Naive thymus-derived CD8-positive, alpha-beta T cell (primary cell): ENCODE measurements around the gene RNF114. TPM values are rescaled to one million over a fixed set of nuclear protein-coding genes. Genes with fewer than 3 reads are reported as not detected.
A peak's percentile ranks its signal among the peaks of the same experiment; 100 is the strongest.
"Not testable (repeated sequence)": the region's sequence is repeated elsewhere in the genome, so short reads cannot be mapped to it uniquely, and the experiment has no call there.

Experiments
- ATAC-seq, 2 donors: fragments of 150-1000 bp; cut with Tn5 transposase in 1 of 2; sonication (Bioruptor Pico), chemical (Tn5 transposase) in 1 of 2; 1 replicate in 1 of 2; 2 replicates in 1 of 2; pipeline ENCODE4 v1.10.0; 2021; ENCODE audit warnings: mild to moderate bottlenecking in 2 of 2, moderate library complexity in 2 of 2
- POLR2A ChIA-PET: fragments of 350-600 bp; sonication (Branson Sonifier 250); formaldehyde crosslinking; loops from one replicate; lab custom pipeline; 2021; ENCODE audit warnings: antibody characterized with exemption; lab: Charles Lee
- DNase-seq, 10 donors: peaks; one replicate each; pipeline versions ENCODE4 v3.0.0 to v3.0.0-alpha.2; 2020 to 2022
- H3K27ac Mint-ChIP-seq, 10 donors: one replicate each; pipeline ENCODE4 v1.8.0; 2020 to 2022; ENCODE audit warnings: mild to moderate bottlenecking in 10 of 10, mixed read lengths in 10 of 10, moderate library complexity in 4 of 10, inconsistent platforms in 1 of 10
- H3K27me3 Mint-ChIP-seq, 5 donors: one replicate each; pipeline ENCODE4 v1.8.0; 2021 to 2022; ENCODE audit warnings: mixed read lengths in 5 of 5
- H3K36me3 Mint-ChIP-seq, 3 donors: one replicate each; pipeline ENCODE4 v1.8.0; 2020 to 2022; ENCODE audit warnings: mixed read lengths in 3 of 3, mild to moderate bottlenecking in 2 of 3, inconsistent platforms in 1 of 3
- H3K4me1 Mint-ChIP-seq, 4 donors: one replicate each; pipeline ENCODE4 v1.8.0; 2021 to 2022; ENCODE audit warnings: mixed read lengths in 4 of 4
- H3K4me3 Mint-ChIP-seq, 10 donors: one replicate each; pipeline ENCODE4 v1.8.0; 2020 to 2022; ENCODE audit warnings: mild to moderate bottlenecking in 10 of 10, mixed read lengths in 10 of 10, moderate library complexity in 6 of 10, inconsistent platforms in 1 of 10
- H3K9me3 Mint-ChIP-seq, 9 donors: one replicate each; pipeline ENCODE4 v1.8.0; 2020 to 2022; ENCODE audit warnings: mixed read lengths in 9 of 9, mild to moderate bottlenecking in 3 of 9, inconsistent platforms in 1 of 9, moderate library complexity in 1 of 9
- polyA plus RNA-seq, 3 donors: library from polyadenylated mRNA; unstranded; fragments of 300-500 nt; fragmentation: Illumina TruSeq; gene quantifications; one replicate each; pipeline ENCODE4 v1.2.3, GENCODE V29; 2021
- total RNA-seq, 8 experiments: library from RNA in 2 of 8; stranded (reverse) in 2 of 8; gene quantifications; one replicate each; pipeline ENCODE4 v1.2.3 and lab custom pipeline; 2021 to 2026

RNF114 gene
- total and polyA plus RNA-seq, 5 experiments from 2014 or later: 104 to 133 (median 123) TPM

DNA sequence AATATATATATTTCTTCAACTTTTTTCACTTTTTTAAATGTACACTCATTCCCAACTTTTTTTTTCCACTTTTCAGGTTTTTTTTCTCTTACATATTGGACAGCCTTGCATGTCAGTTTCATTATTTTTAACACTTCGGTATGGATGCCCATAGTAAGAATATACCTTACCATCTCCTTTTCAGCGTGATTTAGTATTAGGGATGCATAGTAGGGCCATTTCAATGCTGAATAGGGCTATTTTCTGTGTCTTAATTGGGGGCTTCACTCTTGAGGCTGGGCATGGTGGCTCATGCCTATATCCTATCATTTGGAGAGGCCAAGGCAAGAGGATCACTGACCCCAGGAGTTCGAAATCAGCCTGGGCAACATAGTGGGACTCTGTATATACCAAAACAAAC, 6.7 kb downstream of the RNF114 start:
- no peaks in the 10 kb centered on the region for H3K9me3 Mint-ChIP-seq
- ATAC-seq (no peak), DNase-seq (no peak)
- H3K36me3 Mint-ChIP-seq: peaks cover 0 to 82% (median 16%) of the 10 kb centered on the region in 3 donors
- POLR2A ChIA-PET: no interaction called here
- peak overlapping the region in 1 of 10 donors; percentile 29 for H3K4me3 Mint-ChIP-seq
- H3K27me3 Mint-ChIP-seq: no peaks in the 10 kb centered on the region
- H3K4me1 Mint-ChIP-seq: peaks cover 25 to 59% (median 46%) of the 10 kb centered on the region in 4 donors
- H3K27ac Mint-ChIP-seq: peak overlapping the region in 2 of 10 donors; percentile 9 to 30

DNA sequence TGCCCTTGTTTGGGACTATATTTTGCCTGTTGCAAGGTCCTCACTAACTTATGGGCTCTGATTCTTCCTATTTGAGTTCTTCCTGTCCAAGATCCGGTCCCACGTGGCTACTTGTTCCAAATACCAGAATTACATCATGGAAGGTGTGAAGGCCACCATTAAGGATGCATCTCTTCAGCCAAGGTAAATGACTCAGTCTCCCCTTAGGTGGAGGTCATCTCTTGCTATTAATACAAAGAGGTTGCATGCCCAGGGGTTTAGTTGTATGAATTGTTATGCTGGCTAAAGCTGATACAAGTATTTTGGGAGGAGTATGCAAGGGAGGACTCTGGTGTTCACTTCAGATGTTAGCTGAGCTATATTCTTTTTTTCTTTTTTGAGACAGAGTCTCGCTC, 9.1 kb downstream of the RNF114 start:
- Mint-ChIP-seq H3K4me1 (peaks cover 14 to 44% (median 24%) of the 10 kb centered on the region in 4 donors), H3K27me3 (no peaks in the 10 kb centered on the region), H3K27ac (peak overlapping the region in 3 of 10 donors; percentile 13 to 56 (median 43)), H3K9me3 (no peaks in the 10 kb centered on the region), H3K36me3 (peaks cover 0 to 93% (median 18%) of the 10 kb centered on the region in 3 donors), H3K4me3 (no peak overlapping the region)
- no peak for ATAC-seq
- no peak for DNase-seq
- POLR2A ChIA-PET: no interaction called here

GRCh38 chr20:49945701-49946477, 9.7 kb downstream of the RNF114 start:
- no peak for ATAC-seq
- H3K36me3 Mint-ChIP-seq: peaks cover 0 to 96% (median 22%) of the 10 kb centered on the region in 3 donors
- POLR2A ChIA-PET: interaction anchor here (1.1 kb wide), 1 partner anchor 9 kb away, joined by 3 read pairs; no protein-coding TSS in a partner anchor

DNA sequence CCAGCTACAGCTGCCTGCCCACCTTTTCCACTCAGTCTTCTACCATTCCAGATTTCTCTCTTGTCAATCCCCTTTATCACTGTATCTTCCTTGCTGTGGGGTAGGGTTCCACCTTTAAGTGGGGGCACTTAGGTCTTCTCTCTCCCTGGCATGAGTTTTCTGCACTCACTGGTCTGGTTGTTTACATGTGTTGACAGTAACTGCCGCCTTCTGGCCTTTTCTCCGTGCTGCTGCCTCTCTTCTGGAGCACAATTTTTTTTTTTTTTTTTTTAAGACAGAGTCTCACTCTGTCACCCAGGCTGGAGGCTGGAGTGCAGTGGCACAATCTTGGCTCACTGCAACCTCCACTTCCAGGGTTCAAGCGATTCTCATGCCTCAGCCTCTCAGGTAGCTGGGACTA, 12.0 kb downstream of the RNF114 start:
- Mint-ChIP-seq H3K4me1 (peaks cover 1 to 23% (median 11%) of the 10 kb centered on the region in 4 donors), H3K27me3 (no peaks in the 10 kb centered on the region), H3K4me3 (no peak overlapping the region), H3K9me3 (no peaks in the 10 kb centered on the region), H3K27ac (peak overlapping the region in 4 of 10 donors; percentile 28 to 67 (median 45)), H3K36me3 (peaks cover 7 to 96% (median 20%) of the 10 kb centered on the region in 3 donors)
- DNase-seq: no peak
- no peak for ATAC-seq
- POLR2A ChIA-PET: no interaction called here

More at GRCh38 chr20:49945701-49946477, 9.7 kb downstream of the RNF114 start:
- no peak for DNase-seq
- Mint-ChIP-seq H3K9me3 (no peaks in the 10 kb centered on the region), H3K27ac (no peak overlapping the region), H3K27me3 (no peaks in the 10 kb centered on the region), H3K4me1 (peaks cover 13 to 39% (median 22%) of the 10 kb centered on the region in 4 donors), H3K4me3 (no peak overlapping the region)

GRCh38 chr20:49948809-49949507, 12.8 kb downstream of the RNF114 start:
- no peaks in the 10 kb centered on the region for H3K9me3 Mint-ChIP-seq
- H3K4me3 Mint-ChIP-seq: no peak overlapping the region
- H3K36me3 Mint-ChIP-seq: peaks cover 7 to 94% (median 20%) of the 10 kb centered on the region in 3 donors
- ATAC-seq: no peak
- no peaks in the 10 kb centered on the region for H3K27me3 Mint-ChIP-seq
- H3K4me1 Mint-ChIP-seq: peaks cover 0 to 21% (median 9%) of the 10 kb centered on the region in 4 donors
- H3K27ac Mint-ChIP-seq: peak overlapping the region in 4 of 10 donors; percentile 13 to 62 (median 32)
- no peak for DNase-seq
- POLR2A ChIA-PET: no interaction called here

- Mint-ChIP-seq H3K9me3 (no peaks in the 10 kb centered on the region), H3K4me3 (no peak overlapping the region), H3K27ac (no peak overlapping the region), H3K4me1 (peaks cover 0 to 9% (median 7%) of the 10 kb centered on the region in 4 donors), H3K27me3 (no peaks in the 10 kb centered on the region), H3K36me3 (peaks cover 7 to 85% (median 17%) of the 10 kb centered on the region in 3 donors)
- ATAC-seq (no peak), DNase-seq (no peak)
- POLR2A ChIA-PET: no interaction called here
These were observed 15.0 kb downstream of the RNF114 start for GRCh38 chr20:49951151-49951550.

DNA sequence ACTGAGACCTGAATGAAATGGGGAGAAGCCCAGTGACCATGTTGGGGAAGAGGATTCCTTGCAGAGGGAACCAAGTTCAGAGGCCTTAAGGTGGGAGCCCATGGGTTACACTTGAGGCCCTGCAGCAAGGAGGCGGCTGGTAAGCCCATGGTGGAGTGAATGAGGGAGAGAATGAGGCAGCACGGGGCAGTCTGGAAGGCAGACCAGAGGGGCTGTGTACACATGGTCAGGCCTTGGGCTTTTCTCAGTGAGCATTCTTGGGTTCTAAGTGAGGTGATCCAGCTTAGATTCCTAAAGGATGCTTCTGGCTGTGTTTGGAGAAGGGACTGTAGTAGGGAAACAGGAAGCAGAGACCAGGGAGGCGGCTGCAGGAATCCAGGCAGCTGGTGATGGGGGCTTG, 19.0 kb downstream of the RNF114 start:
- no peaks in the 10 kb centered on the region for H3K9me3 Mint-ChIP-seq
- no peaks in the 10 kb centered on the region for H3K27me3 Mint-ChIP-seq
- no peak overlapping the region for H3K4me3 Mint-ChIP-seq
- ATAC-seq (no peak), DNase-seq (no peak)
- peaks cover 0 to 5% (median 2%) of the 10 kb centered on the region in 4 donors for H3K4me1 Mint-ChIP-seq
- POLR2A ChIA-PET: interaction anchor here (1.3 kb wide), 1 partner anchor 9 kb away, joined by 3 read pairs; no protein-coding TSS in a partner anchor
- peak overlapping the region in 5 of 10 donors; percentile 21 to 83 (median 72) for H3K27ac Mint-ChIP-seq
- peaks cover 7 to 71% (median 12%) of the 10 kb centered on the region in 3 donors for H3K36me3 Mint-ChIP-seq

- DNase-seq, H3K27me3 Mint-ChIP-seq, H3K4me1 Mint-ChIP-seq, POLR2A ChIA-PET, H3K4me3 Mint-ChIP-seq, H3K9me3 Mint-ChIP-seq: not testable (repeated sequence)
- H3K36me3 Mint-ChIP-seq: peaks cover 7 to 63% (median 7%) of the 10 kb centered on the region in 3 donors
- peak in 1 of 2 donors; percentile 36 for ATAC-seq
- H3K27ac Mint-ChIP-seq: peak overlapping the region in 1 of 10 donors; percentile 43
These were observed 19.7 kb downstream of the RNF114 start for GRCh38 chr20:49955830-49956396.

DNA sequence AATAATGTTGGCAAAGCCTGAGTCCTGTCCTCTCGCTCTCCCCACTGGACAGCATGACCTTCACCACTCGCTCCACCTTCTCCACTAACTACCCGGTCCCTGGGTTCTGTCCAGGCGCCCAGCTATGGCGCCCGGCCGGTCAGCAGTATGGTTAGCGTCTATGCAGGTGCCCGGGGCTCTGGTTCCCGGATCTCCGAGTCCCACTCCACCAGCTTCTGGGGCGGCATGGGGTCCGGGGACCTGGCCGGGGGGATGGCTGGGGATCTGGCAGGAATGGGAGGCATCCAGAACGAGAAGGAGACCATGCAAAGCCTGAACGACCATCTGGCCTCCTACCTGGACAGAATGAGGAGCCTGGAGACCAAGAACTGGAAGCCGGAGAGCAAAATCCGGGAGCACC, 20.5 kb downstream of the RNF114 start:
- H3K36me3 Mint-ChIP-seq: peaks cover 7 to 56% (median 7%) of the 10 kb centered on the region in 3 donors
- H3K4me3 Mint-ChIP-seq: no peak overlapping the region
- peak overlapping the region in 2 of 10 donors; percentile 46 to 87 for H3K27ac Mint-ChIP-seq
- H3K27me3 Mint-ChIP-seq: no peaks in the 10 kb centered on the region
- ATAC-seq (no peak), DNase-seq (no peak)
- no peaks in the 10 kb centered on the region for H3K9me3 Mint-ChIP-seq
- POLR2A ChIA-PET: no interaction called here
- peaks cover 0 to 4% (median 1%) of the 10 kb centered on the region in 4 donors for H3K4me1 Mint-ChIP-seq

- POLR2A ChIA-PET, H3K9me3 Mint-ChIP-seq, DNase-seq, H3K4me3 Mint-ChIP-seq, H3K27me3 Mint-ChIP-seq, H3K4me1 Mint-ChIP-seq, ATAC-seq: not testable (repeated sequence)
- Mint-ChIP-seq H3K27ac (peak overlapping the region in 5 of 10 donors; percentile 21 to 77 (median 46)), H3K36me3 (peaks cover 5 to 50% (median 6%) of the 10 kb centered on the region in 3 donors)
These were observed 21.1 kb downstream of the RNF114 start for GRCh38 chr20:49957089-49957938.

- Mint-ChIP-seq H3K4me1 (peaks cover 0 to 2% (median 0%) of the 10 kb centered on the region in 4 donors), H3K4me3 (no peak overlapping the region), H3K9me3 (no peaks in the 10 kb centered on the region), H3K27me3 (no peaks in the 10 kb centered on the region), H3K27ac (peak overlapping the region in 1 of 10 donors; percentile 86), H3K36me3 (peaks cover 0 to 29% (median 5%) of the 10 kb centered on the region in 3 donors)
- ATAC-seq (no peak), DNase-seq (no peak)
- POLR2A ChIA-PET: no interaction called here
These were observed 25.2 kb downstream of the RNF114 start for GRCh38 chr20:49961413-49961812.
